G401 (cell line): ENCODE results near the gene SMIM30. TPM values are rescaled to one million over a fixed set of nuclear protein-coding genes. Genes with fewer than 3 reads are reported as not detected.
"Not testable (repeated sequence)": the region's sequence is repeated elsewhere in the genome, so short reads cannot be mapped to it uniquely, and the experiment has no call there.

Experiments
- DNase-seq: peaks from one replicate; pipeline ENCODE4 v3.0.0-alpha.2; 2015; ENCODE audit warnings: low spot score
- in situ Hi-C: cut with HindIII; loops from 2 replicates; pipeline ENCODE4 v1.10.0; 2016; ENCODE audit warnings: low sequenced_read_pairs, mixed read lengths
- total RNA-seq: library from RNA; depleted of rRNA; stranded (reverse); fragments of >200 nt; shearing (Covaris generic); gene quantifications from 2 replicates; pipeline ENCODE4 v1.2.3, GENCODE V29; 2014

Gene SMIM30
- total RNA-seq, 1 experiment from 2014 or later = 59.5 TPM

DNA sequence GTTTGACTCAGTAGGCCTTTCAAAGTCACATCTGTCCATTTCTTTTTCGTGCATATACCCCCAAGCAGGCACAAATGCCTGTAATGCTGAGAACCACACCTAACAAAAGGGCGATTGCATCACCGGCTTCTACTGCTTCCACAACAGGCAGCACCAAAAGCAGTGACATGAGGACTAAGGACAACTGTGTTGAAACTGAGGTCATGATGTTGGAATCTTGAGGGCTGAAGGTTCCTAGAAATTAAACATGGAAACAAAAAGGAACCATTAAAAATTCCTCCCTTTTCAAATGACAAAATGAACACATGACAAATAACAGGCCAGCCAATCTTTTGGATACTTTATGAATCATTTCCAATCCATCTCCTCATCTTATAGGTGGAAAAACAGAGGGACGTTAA, 980 bp downstream of the SMIM30 start:
- in situ Hi-C loops = not testable (repeated sequence)

DNA sequence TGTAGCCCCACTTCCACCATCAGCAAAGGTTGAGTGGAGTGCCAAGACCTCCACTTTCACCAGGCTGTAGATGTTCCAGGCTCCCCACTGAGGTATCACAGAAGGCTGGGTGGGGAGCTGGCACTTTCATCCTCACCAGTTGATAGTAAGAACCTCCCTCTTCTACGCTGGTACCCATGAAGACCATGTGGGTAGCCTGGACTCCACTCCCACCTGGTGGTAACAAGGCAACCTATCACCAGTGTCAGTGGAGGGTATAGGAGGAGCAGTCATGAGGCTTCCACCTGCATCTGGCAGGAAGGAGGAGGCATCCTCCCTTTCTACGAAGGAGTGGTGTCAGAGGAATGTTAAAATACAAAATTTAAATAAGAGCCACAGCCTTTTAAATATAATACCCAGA, 4.4 kb downstream of the SMIM30 start:
- DNase-seq = no peak
- in situ Hi-C loops = no loop called here

More for the DNA sequence above, 980 bp downstream of the SMIM30 start:
- DNase-seq = not testable (repeated sequence)

DNA sequence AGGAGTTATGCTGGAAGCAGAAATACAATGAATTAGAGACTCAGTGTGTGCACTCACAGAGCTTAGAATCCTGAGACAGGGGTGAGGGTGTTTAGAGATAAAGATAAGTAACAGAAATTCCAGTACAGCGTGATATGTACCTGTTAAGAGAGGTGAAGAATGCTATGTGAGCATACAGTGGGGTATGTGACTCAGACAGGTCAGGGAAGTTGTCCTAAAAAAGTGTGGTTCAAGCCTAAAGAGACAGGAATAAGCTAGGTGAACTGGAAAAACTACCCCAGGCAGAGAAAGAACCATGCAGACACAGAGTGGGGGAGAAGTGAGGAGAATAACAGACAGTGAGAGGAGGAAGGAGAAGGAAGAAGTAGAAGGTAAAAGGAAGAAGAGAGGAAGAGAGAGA, 8.6 kb downstream of the SMIM30 start:
- in situ Hi-C loops = no loop called here
- no peak for DNase-seq

DNA sequence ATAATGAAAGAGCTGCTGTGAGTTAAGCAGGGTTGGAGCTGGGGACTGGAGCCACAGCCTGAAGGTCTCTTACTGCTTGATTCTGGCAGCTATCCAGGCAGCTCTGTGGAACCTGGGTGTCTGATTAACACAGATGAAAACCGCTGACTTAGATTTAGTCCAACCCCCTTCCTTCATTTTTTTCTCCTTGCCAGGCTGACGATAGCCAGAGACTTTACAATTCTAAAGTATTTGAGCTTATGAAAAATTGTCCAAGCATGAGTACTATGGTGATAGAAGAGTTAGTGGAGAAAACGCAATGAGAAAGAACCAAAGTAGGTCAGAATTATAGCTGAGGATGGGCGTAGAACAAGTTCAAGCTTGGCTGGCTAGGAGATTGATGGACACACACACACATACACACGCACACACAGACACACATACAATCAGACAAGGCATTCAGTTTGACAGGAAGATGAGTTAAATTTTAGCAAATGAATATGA, 18.2 kb downstream of the SMIM30 start:
- in situ Hi-C loops = no loop called here
- no peak for DNase-seq

DNA sequence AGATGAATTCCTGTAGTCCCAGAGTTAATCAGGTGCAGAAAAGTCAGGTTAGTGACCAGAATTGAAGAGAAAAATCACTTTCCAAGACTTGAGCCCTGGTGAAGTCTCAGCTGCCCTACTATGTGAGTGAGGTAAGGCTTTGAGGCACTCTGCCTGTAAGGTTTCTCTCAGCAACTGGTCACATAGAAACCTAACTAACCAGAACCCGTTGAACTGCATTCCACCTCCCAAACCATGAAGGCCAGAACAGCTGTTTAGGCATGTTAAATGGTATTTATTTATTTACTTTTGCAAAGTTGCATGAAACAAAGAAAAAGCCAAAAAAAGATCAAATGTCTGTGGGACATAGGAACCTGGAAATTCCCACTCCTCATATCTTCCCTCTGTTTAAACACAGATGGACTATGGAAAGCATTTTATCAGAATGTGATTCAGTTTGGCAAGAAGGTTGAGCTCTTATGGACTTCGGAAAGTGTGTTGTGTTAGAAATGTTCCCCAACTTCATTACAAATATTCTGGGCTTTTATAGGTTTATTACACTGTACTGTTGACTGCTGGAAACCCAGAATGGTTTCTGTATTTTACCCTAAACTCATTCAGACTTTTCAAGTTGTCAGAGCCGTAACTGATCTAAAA, 19.0 kb downstream of the SMIM30 start:
- in situ Hi-C loops = no loop called here
- no peak for DNase-seq

DNA sequence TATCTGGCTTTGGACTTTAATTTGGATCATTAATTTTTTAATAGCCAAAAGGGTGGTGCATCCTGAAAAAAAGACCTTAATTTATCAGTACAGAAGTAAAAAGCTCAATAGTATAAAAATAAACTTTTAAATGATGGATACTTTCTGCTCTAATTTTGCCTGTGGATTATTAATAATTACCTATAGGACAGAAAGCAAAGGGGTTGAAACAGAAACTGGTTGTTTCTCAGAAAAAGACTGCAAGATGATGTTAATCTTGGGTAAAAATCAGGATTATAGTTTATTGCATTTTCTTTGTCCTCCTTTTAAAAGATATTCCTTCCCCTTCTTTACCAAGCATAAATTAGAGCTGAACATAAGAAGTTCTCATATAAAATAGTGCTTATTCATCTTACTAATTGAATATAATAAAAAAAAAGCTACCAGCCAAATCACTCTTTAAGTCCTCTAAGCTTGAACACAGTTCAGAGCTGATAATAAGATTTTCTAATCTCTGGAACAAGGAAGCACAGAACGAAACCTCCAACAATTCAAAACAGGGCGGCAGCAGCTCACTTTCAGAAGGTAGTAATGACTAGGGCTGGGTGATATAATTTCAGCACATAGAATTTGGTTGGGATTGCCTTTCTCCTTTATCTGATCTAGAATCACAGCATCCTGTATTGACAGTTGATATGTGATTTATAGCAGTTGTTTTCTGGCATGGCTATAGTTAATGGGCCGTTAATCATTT, 23.7 kb downstream of the SMIM30 start:
- DNase-seq = no peak
- in situ Hi-C loops = no loop called here

DNA sequence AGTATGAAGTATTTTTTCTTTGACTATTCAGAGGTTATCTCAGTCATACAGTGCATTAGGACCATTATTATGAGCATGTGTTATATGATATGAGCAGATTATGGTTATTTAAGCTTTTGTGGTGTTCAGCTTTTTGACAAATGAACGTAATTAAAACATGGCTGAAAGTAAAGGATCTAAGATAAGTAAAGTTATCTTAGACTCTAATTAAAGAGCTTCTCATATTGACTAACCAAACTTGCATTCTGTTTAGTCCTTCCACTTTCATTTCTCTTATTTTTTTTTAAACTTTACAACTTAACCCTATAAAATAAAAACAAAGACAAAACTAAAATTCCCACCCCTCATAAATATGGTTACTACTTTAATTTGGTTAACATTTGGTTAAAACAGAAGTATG, 24.8 kb downstream of the SMIM30 start:
- DNase-seq = no peak
- in situ Hi-C loops = no loop called here

DNA sequence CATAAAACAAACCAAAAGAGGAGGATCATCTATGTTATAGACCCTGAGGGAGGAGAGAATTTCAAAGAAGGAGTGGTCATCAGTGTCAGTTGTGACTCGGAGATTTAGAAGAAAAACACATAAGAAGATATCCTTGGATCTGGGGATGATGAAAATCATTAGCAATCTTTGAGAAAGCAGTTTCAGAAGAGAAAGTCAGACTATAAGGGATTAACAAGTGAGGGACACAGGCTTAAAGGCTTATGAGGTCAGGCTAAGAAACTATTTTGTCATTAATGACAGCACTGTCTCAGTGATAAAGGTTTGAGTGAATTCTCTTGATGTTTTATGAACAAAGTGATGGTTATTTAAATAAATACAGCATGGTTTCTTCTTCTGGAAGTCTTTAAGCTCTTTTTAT, 25.6 kb downstream of the SMIM30 start:
- no peak for DNase-seq
- in situ Hi-C loops = no loop called here

DNA sequence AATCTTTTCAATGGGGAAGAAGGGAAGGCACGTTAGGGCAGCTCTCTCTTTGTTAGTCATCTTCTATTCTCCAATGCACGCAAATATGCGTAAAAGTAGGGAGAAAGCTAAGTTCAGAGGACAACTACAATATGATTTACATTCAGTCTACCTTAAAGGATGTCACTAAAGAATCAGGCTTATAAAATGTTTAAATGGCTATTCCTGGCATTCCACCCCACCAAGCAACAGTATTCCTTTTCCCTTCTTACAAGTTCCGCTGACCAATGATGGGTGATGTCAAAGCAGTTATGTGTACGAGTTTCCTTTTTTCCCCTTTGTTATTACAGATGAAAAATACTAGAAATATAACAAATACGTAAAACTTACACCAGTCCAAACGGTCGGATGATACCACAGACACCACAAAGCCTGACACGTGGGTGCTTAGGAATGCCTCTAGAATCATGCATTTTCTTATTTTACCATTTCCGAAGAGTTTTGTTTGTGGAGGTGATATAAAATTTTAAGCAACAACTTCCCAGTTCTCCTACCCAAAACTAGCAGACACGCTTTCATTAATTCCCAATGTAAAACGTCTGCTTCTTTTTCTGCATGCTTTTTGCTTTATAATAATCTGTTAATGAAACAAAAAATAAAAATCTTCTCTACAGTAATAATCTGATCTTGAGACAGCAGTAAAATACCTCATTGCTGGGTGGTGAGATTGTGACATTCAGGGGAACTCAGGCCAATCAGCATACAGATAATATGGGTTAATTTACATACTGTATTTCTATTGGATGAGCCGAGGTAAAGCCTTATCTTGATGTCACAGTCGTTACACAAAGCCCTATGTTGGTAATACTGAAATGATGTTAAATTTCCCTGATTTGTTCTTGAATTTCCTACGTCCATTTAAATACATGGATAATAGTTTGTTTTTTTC, 31.0 kb downstream of the SMIM30 start:
- in situ Hi-C loops = no loop called here
- peak; percentile 94 for DNase-seq

DNA sequence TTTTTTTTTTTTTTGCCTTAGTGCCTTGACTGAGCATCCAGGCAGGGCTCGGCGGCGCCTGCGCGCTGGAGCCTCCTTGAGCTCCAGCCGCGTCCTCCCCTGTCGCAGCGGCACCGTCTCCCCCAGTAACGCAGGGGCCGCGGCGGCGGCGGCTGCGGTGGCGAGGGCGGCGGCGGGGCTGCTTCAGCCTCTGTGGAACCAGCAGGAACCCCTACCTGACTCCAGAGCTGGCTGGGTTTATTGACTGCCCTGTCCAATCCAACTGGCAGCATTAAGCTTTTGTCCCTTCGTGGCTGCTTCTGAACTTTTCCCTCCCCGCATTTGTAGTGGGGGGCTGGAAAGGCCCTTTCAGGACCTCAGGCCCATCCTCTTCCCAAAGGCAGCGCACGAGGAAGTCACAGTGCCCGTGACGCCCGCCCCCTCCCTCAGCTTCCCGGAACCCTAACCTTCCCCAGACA, 31.9 kb downstream of the SMIM30 start, which contains the start of gene GPR85:
GPR85 (minus strand) TSS at position 397 of the 458 bp plus-strand sequence. CDS start 2,106 bp downstream, outside the sequence.
- peak; percentile 78 for DNase-seq
- in situ Hi-C loops = no loop called here

DNA sequence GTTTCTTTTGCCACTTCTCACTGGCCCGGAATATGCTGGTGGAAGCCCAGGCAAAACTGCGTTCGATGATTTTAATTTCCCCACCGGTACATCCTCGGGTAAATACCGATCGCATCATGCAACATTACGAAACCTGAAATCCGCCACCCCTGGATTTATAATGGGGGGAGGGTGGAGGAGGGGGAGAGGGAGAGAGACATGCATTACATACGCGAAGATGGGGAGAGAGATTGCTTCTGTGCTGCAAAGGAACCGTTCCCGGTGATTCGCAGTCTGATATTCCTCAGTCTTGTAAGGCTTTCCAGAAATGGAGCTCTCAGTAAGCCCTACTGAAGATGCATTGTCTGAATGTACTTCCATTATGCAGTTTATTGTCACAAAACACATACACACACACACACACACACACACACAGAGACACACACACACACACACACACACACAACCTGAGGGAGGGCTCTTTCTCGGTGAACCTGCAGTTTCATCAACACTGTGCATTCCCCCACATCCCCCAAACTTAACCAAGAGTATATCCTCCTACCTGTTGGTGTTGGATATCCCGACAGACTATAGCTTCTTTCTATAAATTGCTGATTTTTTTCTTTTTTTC, 32.5 kb downstream of the SMIM30 start:
- in situ Hi-C loops = no loop called here
- DNase-seq = peak; percentile 84

DNA sequence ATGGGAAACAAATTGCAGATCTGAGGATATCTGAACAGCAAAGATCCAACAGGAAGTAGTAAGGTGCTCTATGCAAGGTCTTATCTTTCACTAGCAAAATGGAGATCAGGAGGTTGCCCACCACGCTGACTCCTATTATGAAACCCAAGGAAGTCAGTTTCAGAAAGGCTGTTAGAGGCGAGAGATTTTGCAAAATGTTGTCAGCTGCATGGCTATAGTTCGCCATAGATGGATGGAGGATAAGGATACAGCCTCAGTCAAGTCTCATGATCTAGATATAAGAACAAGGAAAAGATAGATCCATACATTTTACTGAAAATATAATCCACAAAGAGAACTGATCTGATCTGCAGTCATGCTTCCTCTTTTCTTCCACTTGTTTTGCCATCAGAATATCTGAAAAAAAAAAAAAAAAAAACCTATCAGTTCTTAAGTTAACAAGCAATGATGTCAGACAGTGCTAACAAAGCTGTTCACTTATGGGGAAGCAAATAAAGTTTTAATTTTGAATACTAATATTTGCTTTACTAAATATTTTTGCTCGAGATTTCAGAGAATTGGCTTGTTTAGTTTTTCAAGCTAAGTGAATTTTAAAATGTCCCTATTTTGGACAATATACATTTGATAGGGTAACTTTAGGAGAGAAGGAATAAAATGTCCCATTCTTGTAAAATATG, 33.7 kb downstream of the SMIM30 start:
- no peak for DNase-seq
- in situ Hi-C loops = no loop called here

DNA sequence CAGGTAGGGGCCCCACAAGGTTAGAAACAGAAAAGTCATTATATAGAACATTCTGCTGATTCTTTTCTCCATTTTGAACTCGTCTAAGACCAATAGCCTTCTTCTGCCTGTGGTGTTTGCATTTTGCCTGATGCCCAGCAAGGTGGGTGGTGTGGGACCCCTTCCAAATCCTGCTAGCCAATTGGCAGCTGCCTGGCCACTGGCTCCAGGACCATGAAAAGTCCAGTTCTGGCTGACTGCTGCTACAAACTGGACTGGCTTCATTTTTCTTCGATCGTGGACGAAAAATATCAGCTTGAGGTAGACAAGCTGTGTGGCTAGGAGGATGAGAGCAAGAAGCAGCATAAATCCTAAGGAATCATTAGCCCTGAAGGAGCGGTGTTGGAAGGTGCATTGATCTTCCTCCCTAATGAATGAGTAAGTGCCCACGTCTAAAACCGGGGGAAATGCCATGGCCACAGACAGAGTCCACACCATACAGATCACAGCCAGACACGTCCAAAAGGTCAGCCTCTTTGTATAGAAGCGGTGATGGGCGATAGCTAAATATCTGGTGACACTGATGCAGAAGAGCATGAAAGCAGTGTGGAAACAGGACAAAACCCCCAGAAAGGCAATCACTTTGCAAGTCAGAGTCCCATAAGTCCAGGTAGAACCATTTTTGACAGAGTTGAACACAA, 34.4 kb downstream of the SMIM30 start:
- in situ Hi-C loops = no loop called here
- peak; percentile 59 for DNase-seq

DNA sequence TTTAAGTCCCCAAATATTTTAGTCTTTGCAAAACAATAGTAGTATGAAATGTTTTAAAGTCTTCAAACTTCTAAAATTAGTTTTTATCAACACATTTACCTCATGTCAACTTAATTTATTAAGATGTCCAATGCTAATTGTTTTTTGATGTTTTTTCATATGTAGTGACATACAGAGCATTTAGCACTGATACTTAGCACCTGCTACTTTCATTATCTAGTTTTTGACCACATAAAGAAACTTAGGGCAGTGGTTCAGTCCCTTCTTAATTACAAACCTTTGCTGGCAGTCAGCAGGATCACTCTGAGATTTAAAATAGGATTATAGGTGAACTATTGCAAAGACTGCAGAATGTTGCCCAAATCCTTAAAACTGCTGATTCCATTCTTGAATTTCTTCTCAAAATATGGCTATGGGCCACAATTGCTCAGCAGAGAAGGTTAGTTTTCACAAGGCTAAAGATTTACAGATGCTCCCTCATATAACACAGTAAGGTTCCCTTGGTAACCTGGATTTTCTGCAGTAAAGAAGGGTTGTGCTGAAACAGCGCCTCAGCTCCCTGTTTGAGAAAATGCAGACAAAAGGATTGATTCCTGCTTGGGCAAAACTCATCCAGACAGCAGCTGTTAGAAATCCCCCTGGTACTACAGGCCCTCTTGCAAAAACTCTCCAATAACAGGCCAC, 35.1 kb downstream of the SMIM30 start:
- in situ Hi-C loops = no loop called here
- DNase-seq = peak; percentile 78

DNA sequence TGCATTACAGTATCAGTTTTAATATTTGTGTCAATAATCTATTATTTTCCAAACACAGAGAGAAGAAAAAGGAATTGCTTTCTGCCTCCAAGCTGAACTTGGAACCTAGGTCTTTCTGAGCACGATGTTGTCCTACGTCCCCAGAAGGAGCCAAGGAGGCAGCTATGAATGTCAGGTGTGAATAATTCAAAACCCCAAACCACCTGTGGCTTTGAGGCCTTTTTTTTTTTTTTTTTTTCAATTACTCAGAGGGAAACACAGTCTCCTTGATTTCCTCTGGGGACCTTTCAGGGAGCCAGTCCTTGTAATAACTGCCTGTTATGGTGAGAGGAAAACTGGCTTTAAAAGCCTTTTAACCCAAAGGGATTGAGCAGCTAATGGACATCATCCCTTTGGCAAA, 40.0 kb downstream of the SMIM30 start:
- in situ Hi-C loops = no loop called here
- DNase-seq = no peak

DNA sequence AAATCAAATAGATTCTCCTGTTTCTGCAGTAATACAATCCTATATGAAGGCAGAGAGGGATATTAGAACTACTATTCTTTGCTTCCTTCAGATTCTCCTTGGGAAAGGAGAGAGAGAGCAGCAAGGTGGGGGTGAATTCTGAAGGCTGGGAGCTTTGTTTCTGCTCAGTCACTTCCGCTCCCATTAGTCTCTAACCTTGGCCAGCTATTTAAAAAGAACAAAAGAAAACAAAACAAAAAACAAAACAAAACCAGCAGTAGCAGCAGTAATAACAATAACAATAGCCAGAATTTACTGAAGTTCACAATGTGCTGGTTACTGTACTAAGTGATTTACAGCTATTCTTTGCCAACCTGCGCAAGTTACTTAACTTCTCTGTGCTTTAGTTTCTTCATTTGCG, 41.7 kb downstream of the SMIM30 start:
- DNase-seq = no peak
- in situ Hi-C loops = no loop called here

DNA sequence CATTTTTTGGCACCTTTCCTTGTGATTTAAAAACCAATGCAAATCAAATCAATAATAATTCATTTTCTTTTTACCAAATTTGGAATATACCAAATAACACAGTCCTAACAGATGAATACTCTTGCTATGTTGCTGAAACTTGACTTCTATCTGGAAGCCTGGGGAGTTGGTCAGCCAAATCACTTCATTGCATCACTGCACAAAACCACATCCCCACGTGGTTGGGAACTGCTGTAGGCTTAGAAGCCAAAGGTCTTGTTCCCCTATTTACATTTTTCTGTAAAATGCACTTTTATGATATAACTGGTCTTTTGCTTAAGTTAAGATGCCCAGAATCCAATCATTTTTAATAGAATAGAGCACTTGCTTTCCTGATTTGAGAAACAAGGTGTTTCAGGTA, 46.9 kb downstream of the SMIM30 start:
- in situ Hi-C loops = no loop called here
- DNase-seq = no peak
